Rectal smooth muscle tissue (tissue), 1 donor: ENCODE results near the gene ADAM15.

Experiments
- H3K27ac ChIP-seq: one replicate; pipeline ENCODE4 v1.7.0; 2013; ENCODE audit warnings: low read depth, low read length, inconsistent platforms
- H3K27me3 ChIP-seq: one replicate; pipeline ENCODE4 v1.7.0; 2013; ENCODE audit warnings: low read length; ENCODE audit not compliant: control insufficient read depth, insufficient read depth
- H3K36me3 ChIP-seq: one replicate; pipeline ENCODE4 v1.7.0; 2013; ENCODE audit warnings: low read length; ENCODE audit not compliant: control insufficient read depth, insufficient read depth
- H3K4me1 ChIP-seq: one replicate; pipeline ENCODE4 v1.7.0; 2013; ENCODE audit warnings: low read length; ENCODE audit not compliant: control insufficient read depth, insufficient read depth
- H3K4me3 ChIP-seq: one replicate; pipeline ENCODE4 v1.7.0; 2013; ENCODE audit warnings: low read length
- H3K9ac ChIP-seq: one replicate; pipeline ENCODE4 v1.7.0; 2013; ENCODE audit warnings: low read length

Gene ADAM15

DNA sequence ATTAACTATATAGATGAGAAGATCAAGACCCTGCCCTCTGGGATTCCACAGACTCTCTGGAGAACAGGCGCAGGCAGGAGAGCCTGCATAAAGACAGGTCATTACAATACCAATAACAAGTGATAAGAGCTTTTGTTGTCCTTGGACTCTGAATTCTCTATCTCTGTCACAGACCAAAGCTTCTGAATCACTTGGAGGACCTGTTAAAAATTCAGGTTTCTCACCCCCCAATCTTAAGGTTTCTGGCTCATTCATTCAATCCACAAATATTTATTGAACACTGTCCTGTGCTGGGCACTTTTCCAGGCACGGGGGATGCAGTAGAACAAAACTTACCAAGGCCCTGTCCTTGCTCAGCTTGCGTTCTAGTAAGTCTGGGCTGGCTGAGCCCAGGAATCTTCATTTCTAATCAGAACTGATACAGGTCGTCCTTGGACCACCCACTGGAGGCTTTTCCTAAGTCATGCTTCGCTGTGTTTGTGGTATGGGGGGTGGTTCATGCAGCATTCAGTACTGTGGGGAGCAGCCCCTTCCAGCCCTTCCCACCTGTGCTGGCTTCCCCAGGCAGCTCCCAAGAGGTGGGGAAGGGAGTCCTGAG lies 13.8 kb downstream of the ADAM15 start:
- H3K4me1 ChIP-seq = peaks cover 9% of the 10 kb centered on the region
- peaks cover 11% of the 10 kb centered on the region for H3K36me3 ChIP-seq
- no peaks in the 10 kb centered on the region for H3K27me3 ChIP-seq
- H3K27ac ChIP-seq = no peak overlapping the region
- no peak overlapping the region for H3K4me3 ChIP-seq
- no peak overlapping the region for H3K9ac ChIP-seq

DNA sequence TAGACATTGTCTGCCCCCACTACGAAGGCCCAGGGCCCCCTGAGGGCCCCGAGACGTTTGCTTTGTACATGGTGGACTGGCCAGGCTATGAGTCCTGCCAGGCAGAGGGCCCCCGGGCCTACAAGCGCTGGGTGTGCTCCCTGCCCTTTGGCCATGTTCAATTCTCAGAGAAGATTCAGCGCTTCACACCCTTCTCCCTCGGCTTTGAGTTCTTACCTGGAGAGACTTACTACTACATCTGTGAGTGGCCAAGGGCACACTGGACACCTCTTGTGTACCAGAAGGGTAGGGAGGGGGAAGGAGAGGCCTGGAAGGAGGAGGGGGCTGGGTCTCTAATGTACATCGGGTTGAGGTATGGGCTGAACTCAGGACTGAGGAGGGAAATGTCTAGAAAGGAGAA lies 15.7 kb downstream of the ADAM15 start:
- no peak overlapping the region for H3K9ac ChIP-seq
- no peak overlapping the region for H3K4me3 ChIP-seq
- no peak overlapping the region for H3K27ac ChIP-seq
- H3K4me1 ChIP-seq = peaks cover 12% of the 10 kb centered on the region
- H3K27me3 ChIP-seq = no peaks in the 10 kb centered on the region
- H3K36me3 ChIP-seq = peaks cover 8% of the 10 kb centered on the region

DNA sequence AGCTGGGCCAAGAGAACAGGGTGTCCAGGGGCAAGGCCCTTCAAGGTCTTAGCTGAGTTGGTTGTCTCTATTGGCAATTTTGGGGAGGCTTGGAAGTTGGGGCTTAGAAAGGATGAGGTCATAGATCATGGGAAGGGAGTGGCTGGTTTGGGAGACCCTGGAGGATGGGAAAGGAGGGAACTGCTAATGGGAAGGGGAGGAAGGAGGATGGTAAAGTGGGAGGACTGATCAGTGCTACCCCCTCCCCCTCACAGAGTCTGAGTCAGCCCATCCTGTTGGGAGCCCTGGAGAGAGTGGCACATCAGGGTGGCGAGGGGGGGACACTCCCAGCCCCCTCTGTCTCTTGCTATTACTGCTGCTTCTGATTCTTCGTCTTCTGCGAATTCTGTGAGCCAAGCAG lies 17.5 kb downstream of the ADAM15 start:
- no peak overlapping the region for H3K27ac ChIP-seq
- H3K27me3 ChIP-seq = no peaks in the 10 kb centered on the region
- peaks cover 5% of the 10 kb centered on the region for H3K4me1 ChIP-seq
- no peak overlapping the region for H3K9ac ChIP-seq
- no peak overlapping the region for H3K4me3 ChIP-seq
- H3K36me3 ChIP-seq = peaks cover 8% of the 10 kb centered on the region

DNA sequence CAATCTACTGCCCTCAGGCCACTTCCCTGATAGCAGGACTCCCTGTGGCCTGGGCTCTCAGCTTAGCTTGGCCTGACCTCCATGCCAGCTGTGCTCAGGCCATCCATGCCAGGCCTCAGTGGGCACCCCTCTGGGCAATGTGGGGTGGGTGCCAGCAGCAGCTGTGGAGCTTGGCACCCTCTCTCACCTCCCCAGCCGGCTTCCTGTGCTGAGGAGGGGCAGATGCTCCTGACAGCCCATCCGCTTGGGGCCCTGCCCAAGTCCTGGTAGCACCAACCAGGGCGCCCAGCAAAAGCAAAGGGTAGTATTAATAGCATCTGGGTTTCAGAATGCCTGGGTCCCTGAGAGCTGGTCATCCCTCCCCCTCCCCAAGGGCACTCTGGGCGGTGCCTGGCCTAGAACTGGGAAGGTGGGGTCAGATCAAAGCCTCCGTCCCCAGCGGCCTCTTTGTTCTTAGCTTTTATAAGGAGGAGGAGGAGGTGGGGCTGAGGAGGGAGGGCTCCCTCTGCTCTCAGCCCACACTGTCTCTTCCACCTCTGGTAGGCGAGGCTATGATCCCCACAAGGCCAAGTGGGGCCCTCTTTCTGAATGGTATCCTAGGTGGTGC lies 18.5 kb downstream of the ADAM15 start:
- H3K27me3 ChIP-seq = no peaks in the 10 kb centered on the region
- H3K9ac ChIP-seq = no peak overlapping the region
- peaks cover 5% of the 10 kb centered on the region for H3K4me1 ChIP-seq
- H3K4me3 ChIP-seq = no peak overlapping the region
- peaks cover 8% of the 10 kb centered on the region for H3K36me3 ChIP-seq
- no peak overlapping the region for H3K27ac ChIP-seq

DNA sequence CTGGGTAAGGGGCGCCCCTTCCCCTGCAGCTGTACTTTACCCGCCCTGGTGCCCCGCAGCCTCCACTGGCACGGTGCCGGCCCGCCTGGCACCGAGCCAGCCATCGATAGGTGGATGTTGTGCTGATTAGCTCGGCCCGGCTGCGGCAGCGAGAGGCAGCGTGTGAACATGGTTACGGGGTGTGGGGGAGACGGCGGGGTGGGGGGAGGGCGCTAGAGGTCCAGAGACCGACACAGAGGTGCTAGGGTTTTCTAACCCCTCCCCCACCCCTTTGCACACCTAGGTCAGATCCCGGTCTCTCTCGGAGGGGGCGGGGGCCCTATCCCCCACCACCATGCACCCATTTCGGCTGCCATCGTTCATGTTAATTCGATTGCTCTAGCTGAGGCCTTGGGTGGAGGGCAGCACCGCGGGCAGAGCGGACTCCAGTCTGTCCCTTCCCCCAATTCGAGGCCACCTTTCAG lies 19.1 kb downstream of the ADAM15 start:
- H3K4me3 ChIP-seq = peak overlapping the region; percentile 76
- H3K9ac ChIP-seq = peak overlapping the region; percentile 68
- peaks cover 5% of the 10 kb centered on the region for H3K4me1 ChIP-seq
- H3K27me3 ChIP-seq = no peaks in the 10 kb centered on the region
- H3K27ac ChIP-seq = no peak overlapping the region
- H3K36me3 ChIP-seq = peaks cover 8% of the 10 kb centered on the region

DNA sequence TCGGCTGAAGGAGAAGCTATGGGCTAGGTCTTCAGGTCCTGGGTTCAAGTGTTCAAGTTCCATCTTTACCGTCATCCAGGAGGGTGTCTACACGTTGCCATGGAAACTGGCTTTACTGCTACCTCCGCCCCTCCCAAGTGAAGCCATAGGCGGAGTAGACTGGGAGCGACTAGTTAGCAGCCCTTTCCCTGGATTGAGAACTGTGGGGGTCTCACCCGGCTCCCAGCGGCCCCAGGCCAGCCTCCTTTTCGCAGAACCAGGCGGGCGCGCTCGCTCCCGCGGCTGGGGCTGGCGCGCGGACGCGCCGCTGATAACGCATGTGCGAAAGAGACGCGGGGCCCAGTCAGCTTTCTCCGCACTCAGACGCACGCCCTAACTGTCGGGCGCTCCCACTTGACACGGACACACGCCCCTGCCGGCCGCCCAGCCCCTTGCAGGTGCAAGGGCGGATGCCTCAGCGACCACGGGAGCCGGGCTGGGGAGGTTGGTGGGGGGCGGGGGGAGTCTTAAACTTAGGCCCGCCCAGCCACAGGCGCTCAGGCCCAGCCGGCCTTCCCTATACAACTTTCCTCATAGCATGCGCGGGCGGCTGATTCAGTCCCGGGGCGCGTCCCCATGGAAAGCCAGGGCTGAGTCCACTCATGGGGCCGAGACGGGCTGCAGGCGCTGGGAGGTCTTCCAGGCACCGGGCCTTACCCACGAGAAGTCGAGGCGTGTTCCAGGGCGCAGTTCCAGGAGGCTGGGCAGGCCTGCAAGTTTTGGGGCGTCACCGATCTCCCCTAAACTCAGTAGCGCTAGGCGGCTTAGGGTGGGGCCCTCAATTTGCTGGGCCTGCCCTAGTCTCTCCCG lies 19.8 kb downstream of the ADAM15 start:
- Histone ChIP-seq H3K4me1 (peaks cover 5% of the 10 kb centered on the region), H3K4me3 (peak overlapping the region; percentile 76), H3K36me3 (peaks cover 8% of the 10 kb centered on the region), H3K27ac (peak overlapping the region; percentile 34), H3K27me3 (no peaks in the 10 kb centered on the region), H3K9ac (peak overlapping the region; percentile 68)

DNA sequence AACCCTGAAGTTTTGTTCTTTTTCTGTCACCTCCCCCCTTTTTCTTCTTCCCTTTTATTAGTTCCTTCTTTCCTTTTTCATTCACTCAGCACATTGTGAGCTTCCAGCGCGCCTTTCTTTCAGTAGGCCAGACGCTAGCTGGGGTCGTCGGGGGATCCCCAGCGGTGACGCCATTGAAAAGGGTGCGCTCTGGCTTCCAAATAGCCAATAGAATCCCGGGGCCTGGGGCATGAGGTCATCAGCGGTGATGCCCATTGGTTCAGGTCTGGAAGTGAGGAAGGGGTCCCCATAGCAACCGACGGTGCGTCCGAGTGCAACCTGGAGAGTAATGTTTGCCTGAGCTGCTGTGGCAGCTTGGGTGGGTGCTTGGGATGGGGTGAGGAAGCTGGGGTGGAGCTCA lies 20.6 kb downstream of the ADAM15 start:
- H3K4me3 ChIP-seq = peak overlapping the region; percentile 76
- H3K27ac ChIP-seq = no peak overlapping the region
- H3K9ac ChIP-seq = no peak overlapping the region
- H3K4me1 ChIP-seq = peaks cover 5% of the 10 kb centered on the region
- H3K36me3 ChIP-seq = peaks cover 8% of the 10 kb centered on the region
- no peaks in the 10 kb centered on the region for H3K27me3 ChIP-seq

DNA sequence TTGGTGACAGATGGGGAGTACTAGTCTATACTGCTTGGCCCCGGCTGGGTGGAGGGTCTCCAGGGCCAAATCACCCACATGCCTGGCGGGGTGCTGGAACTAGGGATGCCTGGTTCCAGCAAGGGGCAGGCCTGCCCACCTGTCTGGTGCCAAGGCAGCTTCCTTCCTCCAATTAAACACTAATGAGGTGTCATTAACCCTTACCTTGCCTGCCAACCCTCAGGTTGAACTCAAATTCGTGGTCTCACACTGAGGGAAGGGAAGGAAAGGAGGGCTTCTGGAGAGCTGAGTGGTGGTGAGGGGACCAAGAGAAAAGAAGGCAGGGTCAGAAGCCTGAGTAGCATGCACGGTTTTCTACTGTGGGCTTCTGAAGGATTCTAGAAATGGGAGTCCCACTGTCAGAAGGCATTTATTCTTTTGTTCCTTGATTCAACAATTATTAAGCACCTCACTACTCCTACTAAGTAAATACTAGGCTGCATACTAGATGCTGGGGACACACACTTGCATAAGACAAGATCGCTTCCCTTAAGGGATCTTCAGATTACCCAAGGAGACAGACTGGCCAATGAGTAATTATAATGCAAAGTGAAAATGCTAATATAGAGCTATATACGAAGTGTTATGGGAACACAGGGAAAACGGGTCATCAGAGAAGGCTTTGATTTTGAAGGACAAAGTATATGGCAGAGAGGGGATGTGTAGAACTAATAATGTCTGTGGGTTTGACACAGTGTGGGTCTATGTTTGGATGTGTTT lies 21.6 kb downstream of the ADAM15 start:
- Histone ChIP-seq H3K27me3 (no peaks in the 10 kb centered on the region), H3K4me3 (no peak overlapping the region), H3K4me1 (peaks cover 5% of the 10 kb centered on the region), H3K9ac (no peak overlapping the region), H3K27ac (no peak overlapping the region), H3K36me3 (peaks cover 6% of the 10 kb centered on the region)

DNA sequence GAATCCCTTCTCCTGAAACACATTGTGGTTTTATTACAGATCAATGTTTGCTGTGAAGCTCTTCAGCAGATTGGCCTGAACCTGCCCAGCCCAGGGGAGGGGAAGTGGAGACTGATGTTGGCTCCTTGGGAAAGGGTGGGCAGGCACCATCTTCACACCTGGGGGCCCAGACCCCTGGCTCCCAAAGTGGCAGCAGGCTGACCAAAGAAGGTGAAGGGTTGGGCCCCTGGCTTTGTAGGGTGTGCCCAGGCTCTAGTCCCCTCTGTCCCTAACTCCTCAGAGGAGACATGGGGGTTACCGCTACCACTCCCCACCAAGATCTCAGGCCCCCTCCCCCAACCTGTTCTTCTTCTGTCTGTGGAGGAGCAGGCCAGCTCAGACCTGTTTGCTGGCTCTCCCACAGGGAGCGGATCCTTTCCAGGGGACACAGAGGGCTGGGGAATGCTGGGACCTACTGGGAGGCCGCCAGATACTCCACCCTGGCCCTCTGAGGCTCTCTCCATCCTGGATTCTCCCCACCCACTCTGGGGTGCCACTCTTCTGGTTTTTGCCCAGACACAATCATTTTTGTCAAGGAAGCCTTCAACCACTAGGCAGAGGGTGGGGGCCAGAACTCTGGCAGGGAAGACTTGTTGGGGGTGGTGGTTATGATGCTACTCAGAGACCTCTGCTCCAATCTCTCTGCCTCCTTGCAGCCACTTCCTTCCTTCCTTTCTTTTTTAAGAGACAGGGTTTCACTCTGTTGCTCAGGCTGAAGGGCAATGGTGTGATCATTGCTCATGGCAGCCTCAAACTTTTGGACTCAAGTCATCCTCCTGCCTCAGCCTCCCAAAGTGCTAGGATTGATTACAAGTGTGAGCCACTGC lies 22.5 kb downstream of the ADAM15 start:
- no peaks in the 10 kb centered on the region for H3K27me3 ChIP-seq
- no peak overlapping the region for H3K4me3 ChIP-seq
- H3K27ac ChIP-seq = no peak overlapping the region
- no peak overlapping the region for H3K9ac ChIP-seq
- peaks cover 5% of the 10 kb centered on the region for H3K4me1 ChIP-seq
- H3K36me3 ChIP-seq = peaks cover 5% of the 10 kb centered on the region

DNA sequence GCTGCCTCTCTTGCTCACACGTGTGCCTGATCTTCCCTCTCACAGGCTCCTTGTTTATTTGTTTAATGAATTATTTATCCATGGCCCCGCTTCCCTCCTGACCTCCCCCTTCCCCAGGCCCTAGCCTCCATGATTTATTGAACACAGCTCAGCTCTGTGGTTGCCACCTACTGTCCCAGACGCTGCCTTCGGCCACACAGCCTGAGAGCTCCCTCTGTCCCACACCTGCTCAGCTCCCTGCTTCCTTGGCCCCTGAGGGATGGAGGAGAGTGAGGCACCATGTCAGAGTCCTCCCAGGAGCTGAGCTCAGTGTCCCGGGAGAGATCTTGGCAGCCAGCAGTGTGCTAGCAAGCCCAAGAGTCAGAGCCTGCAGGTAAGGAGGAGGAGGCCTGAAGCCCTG lies 24.4 kb downstream of the ADAM15 start:
- Histone ChIP-seq H3K4me1 (peaks cover 6% of the 10 kb centered on the region), H3K27me3 (peaks cover 10% of the 10 kb centered on the region), H3K4me3 (no peak overlapping the region), H3K27ac (no peak overlapping the region), H3K9ac (no peak overlapping the region), H3K36me3 (no peaks in the 10 kb centered on the region)

DNA sequence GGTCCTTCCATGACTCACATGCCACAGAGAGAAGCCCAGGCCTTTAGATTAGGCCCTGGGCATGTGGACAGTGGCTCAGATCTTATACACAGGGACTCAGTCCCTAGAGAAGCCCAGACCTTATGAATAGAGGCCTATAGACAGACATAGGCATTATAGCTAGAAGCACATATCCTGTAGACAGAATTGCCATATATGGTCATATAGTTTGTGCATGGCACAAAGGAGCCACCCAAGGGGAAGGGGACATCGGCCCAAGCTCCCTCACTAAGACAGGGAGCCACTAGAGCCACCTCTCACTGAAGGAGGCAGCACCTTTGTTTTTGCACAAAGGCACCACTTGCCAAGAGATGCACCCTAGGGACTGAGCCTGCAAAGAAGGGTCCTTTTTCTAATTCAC lies 25.3 kb downstream of the ADAM15 start:
- peaks cover 15% of the 10 kb centered on the region for H3K27me3 ChIP-seq
- no peak overlapping the region for H3K9ac ChIP-seq
- H3K4me3 ChIP-seq = no peak overlapping the region
- no peaks in the 10 kb centered on the region for H3K36me3 ChIP-seq
- no peak overlapping the region for H3K27ac ChIP-seq
- peaks cover 9% of the 10 kb centered on the region for H3K4me1 ChIP-seq
